OCI-LY3 (cell line): ENCODE measurements around the gene MTMR4.

ENCODE experiments used
- CTCF ChIP-seq: fragments of 200-600, 300-600 bp; sonication (generic); IDR thresholded peaks from 2 replicates; pipeline ENCODE4 v1.5.1; 2014; ENCODE audit warnings: antibody characterized with exemption, low read length, low read depth
- EZH2phosphoT487 ChIP-seq: fragments of 200-600 bp; shearing (Covaris generic); IDR thresholded peaks from 2 replicates; pipeline ENCODE4 v1.6.1; 2018; ENCODE audit warnings: antibody characterized with exemption, mixed run types, low read depth

DNA sequence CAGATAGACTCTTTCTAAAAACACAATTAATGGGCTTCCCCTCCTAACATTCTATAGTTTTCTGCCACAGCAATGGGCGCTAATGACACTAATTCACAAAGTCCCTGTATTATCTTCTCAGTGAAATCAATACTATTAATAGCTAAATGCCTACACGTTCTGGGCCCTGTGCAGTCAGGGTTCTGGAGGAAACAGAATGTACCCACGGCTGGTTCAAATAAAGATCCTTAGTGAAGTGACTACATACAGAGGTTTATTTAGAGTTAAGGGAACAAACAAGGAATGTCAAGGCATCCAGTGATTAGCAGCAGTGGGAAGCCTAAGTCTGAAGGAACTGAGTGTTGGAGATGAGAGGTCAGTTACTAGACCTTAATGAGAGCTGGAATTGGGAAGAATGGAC is 43.5 kb upstream of the MTMR4 start:
- TF ChIP-seq CTCF, result no peak
- TF ChIP-seq EZH2phosphoT487, result no peak
